ENCODE results near the gene DYNC1LI2.

DNA sequence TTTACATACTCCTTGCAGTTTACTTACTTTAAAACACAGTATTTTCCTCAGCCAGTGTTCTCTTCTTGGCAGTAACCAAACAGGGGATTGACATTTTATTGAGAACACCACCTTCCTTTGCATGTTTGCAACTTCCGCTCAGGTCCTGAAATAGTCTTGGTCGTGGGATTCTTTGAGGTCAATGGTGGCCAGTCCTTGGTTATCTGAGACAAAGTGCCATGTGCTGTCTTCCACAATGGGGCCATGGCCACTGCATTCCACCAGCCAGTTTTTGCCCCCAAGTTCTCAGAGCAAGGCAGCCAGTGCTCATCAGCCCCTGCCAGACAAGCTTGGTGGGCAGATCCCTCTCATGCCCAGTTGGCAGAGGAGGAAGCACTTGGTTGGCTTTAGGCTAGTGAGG lies 77.7 kb downstream of the DYNC1LI2 start:
- TF ChIP-seq EZH2 (IDR thresholded peaks at IDR 0.05; ENCODE audit: insufficient read depth, poor library complexity, severe bottlenecking), result no peak
- no peak for TF ChIP-seq EZH2phosphoT487 (IDR thresholded peaks at IDR 0.05; ENCODE audit: insufficient read depth, low read depth)

Measured in GM23248 (cell line).